Measurements from ENCODE around the gene C2CD2.

Gene C2CD2

DNA sequence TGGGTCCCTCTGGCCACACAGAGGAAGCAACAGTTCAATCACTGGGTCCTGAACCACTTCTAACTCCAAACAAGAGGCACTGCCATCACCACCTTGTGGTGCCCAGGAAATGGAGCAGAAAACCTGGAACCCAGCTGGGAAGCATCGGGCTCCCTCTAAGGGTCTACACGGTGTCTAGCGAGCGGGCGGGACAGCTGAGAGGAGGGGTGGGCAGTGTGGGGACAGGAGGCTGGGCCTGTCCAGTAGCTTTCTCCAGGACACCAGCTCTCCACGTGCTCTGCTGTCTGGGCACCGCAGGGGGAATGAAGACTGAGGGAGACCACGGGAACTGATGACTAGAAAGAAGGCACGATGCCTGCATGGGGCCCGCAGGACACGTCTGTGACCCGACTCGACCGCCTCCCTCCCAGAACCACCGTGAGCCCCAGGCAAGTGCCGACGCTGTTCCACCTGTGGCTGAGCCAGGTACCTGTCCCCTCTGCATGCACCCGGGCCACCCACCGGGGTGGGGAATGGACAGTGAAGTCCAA lies 69.3 kb downstream of the C2CD2 start:
- Mint-ChIP-seq H3K36me3 (ENCODE audit: low read depth) (peaks cover 20% of the 10 kb centered on the region), H3K9me3 (no peaks in the 10 kb centered on the region), H3K27ac (no peak overlapping the region), H3K4me3 (no peak overlapping the region), H3K4me1 (ENCODE audit: low read depth) (peaks cover 8% of the 10 kb centered on the region), H3K27me3 (peaks cover 4% of the 10 kb centered on the region)
- intact Hi-C loops (cut with micrococcal nuclease) = loop anchor here (10.0 kb wide), 1 partner anchor 60 kb away; no protein-coding TSS in a partner anchor

DNA sequence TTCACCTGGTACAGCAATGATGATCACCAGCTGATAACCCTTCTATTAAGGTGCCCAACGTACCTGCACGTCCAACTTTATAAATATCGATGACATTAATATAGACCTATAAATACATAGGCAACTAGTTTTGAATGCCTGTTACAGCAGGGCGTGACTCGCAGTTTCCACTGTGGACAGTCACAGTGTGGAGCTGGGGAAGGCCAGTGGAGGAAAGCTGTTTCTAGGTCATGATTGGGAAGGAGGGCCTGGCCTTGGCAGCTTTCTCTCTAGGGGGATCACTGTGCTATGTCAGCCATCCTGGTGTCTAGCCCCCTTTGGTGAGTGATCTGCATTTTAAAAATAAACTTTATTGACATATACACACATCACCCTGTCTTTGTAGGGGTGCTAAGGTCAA lies 70.2 kb downstream of the C2CD2 start:
- Mint-ChIP-seq H3K4me3 (no peak overlapping the region), H3K27ac (no peak overlapping the region), H3K9me3 (no peaks in the 10 kb centered on the region), H3K4me1 (ENCODE audit: low read depth) (peaks cover 8% of the 10 kb centered on the region), H3K27me3 (peaks cover 4% of the 10 kb centered on the region), H3K36me3 (ENCODE audit: low read depth) (peaks cover 10% of the 10 kb centered on the region)
- intact Hi-C loops (cut with micrococcal nuclease) = loop anchor here (10.0 kb wide), 1 partner anchor 61 kb away; no protein-coding TSS in a partner anchor

DNA sequence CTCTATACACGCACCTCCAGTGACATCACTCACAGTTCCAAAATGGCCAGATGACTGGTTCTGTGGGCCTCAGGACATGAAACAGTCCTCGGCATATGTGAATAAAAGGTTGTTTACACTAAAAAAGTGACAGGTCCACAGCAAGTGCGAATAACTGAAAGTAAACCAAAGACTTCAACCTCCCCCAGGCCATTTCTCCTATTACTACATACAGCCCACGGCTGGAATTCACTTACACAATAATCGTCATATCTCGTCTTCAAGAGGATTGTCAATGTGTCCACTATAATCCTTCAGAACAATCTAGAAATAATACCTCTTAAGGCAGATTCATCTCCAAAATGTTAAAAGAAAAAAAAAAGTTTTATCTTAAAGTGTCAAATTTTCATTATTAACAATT lies 72.8 kb downstream of the C2CD2 start:
- no peaks in the 10 kb centered on the region for H3K36me3 Mint-ChIP-seq (ENCODE audit: low read depth)
- no peak overlapping the region for H3K4me3 Mint-ChIP-seq
- no peaks in the 10 kb centered on the region for H3K9me3 Mint-ChIP-seq
- no peak overlapping the region for H3K27ac Mint-ChIP-seq
- intact Hi-C loops (cut with micrococcal nuclease) = loop anchor here (10.0 kb wide), 1 partner anchor 64 kb away; no protein-coding TSS in a partner anchor
- peaks cover 30% of the 10 kb centered on the region for H3K4me1 Mint-ChIP-seq (ENCODE audit: low read depth)
- peaks cover 4% of the 10 kb centered on the region for H3K27me3 Mint-ChIP-seq

DNA sequence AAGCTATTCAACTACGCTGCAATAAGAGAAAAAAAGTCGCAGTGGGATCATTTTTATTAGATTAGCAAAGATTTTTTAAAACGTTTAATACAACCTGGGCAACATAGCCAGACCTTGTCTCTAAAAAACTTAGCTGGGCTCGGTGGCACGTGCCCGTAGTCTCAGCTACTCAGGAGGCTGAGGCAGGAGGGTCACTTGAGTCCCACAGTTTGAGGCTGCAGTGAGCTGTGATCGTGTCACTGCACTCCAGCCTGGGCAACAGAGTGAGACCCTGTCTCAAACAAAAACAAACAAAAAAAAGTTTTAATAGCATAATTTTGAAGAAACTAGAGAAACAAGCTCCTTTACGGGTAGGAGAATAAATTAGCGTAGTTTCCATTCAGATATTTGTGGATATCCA lies 73.7 kb downstream of the C2CD2 start:
- no peak overlapping the region for H3K4me3 Mint-ChIP-seq
- H3K4me1 Mint-ChIP-seq (ENCODE audit: low read depth) = peaks cover 22% of the 10 kb centered on the region
- no peaks in the 10 kb centered on the region for H3K27me3 Mint-ChIP-seq
- H3K9me3 Mint-ChIP-seq = no peaks in the 10 kb centered on the region
- intact Hi-C loops (cut with micrococcal nuclease) = loop anchor here (10.0 kb wide), 1 partner anchor 65 kb away; no protein-coding TSS in a partner anchor
- H3K36me3 Mint-ChIP-seq (ENCODE audit: low read depth) = no peaks in the 10 kb centered on the region
- peak overlapping the region; percentile 91 for H3K27ac Mint-ChIP-seq

DNA sequence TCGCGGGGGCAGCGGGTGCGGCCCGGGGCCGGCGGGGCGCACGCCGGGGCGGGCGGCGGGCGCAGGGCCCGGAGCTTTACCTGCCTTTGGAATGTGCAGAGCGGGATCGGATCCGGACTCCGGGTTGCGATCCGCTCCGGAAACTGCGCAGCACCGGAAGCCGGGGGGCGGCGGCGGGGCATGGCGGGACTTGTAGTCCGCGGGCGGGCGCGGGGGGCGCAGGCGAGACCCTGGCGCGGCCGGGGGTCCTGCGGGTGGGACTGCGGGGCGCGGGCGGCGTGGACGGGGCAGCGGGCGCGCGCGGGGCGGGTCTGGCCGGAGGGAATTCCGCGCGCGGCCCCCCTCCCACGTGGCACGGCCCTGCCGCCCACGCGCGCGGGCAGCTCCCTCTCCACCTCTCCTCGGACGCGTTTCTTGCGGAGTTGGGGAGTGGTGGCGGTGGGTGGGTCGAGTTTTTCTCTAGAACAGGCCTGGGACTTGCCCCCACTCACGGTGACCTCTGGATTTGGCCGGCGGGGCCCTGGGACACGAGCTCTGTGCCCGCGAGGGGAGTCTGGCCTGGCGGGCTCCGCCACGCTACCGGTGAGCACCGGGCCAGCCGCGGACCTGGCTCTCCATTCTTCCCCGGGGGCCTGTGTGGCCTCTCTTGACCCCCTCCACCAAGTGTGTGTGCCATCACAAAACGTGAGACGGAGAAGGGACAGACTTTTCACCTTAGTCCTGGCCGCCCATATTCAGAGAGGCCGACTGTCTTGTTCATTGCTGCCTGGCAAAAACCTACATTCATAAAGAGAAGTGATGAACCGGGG lies 74.4 kb downstream of the C2CD2 start, which contains the start of gene PRDM15:
PRDM15 (minus strand) TSS at position 155 of the 809 bp plus-strand sequence. CDS start 18,981 bp downstream, outside the sequence.
- H3K9me3 Mint-ChIP-seq = no peaks in the 10 kb centered on the region
- no peaks in the 10 kb centered on the region for H3K27me3 Mint-ChIP-seq
- intact Hi-C loops (cut with micrococcal nuclease) = loop anchor here (5.0 kb wide), 1 partner anchor 238 kb away; no protein-coding TSS in a partner anchor

DNA sequence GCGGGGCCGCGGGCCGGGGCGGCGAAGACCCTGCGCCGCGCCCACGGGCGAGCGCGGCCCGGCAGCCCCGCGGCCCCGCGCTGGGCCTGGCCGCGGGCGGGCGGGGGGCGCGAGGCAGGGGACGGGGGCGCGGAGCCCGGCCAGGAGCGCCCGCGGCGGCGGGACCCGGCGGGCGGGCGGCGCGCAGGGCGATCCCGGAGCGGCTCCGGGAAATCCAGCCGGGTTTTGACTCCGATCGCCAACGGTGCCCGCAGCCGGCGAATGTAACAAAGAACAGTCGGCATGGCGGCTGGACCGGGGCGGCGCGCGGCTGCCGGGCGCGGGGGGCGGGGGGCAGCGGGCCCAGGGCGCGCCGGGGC lies 75.0 kb downstream of the C2CD2 start:
- Mint-ChIP-seq H3K27me3 (no peaks in the 10 kb centered on the region), H3K4me1 (ENCODE audit: low read depth) (peaks cover 22% of the 10 kb centered on the region), H3K9me3 (no peaks in the 10 kb centered on the region), H3K27ac (peak overlapping the region; percentile 91), H3K4me3 (peak overlapping the region; percentile 62), H3K36me3 (ENCODE audit: low read depth) (peaks cover 6% of the 10 kb centered on the region)
- intact Hi-C loops (cut with micrococcal nuclease) = loop anchor here (5.0 kb wide), 1 partner anchor 238 kb away; no protein-coding TSS in a partner anchor

More for the DNA sequence above, 74.4 kb downstream of the C2CD2 start, which contains the start of gene PRDM15:
- H3K4me1 Mint-ChIP-seq (ENCODE audit: low read depth) = peaks cover 22% of the 10 kb centered on the region
- peak within 1 kb of the TSS; percentile 82 for H3K4me3 Mint-ChIP-seq
- peak within 1 kb of the TSS; percentile 91 for H3K27ac Mint-ChIP-seq
- no peaks in the 10 kb centered on the region for H3K36me3 Mint-ChIP-seq (ENCODE audit: low read depth)

DNA sequence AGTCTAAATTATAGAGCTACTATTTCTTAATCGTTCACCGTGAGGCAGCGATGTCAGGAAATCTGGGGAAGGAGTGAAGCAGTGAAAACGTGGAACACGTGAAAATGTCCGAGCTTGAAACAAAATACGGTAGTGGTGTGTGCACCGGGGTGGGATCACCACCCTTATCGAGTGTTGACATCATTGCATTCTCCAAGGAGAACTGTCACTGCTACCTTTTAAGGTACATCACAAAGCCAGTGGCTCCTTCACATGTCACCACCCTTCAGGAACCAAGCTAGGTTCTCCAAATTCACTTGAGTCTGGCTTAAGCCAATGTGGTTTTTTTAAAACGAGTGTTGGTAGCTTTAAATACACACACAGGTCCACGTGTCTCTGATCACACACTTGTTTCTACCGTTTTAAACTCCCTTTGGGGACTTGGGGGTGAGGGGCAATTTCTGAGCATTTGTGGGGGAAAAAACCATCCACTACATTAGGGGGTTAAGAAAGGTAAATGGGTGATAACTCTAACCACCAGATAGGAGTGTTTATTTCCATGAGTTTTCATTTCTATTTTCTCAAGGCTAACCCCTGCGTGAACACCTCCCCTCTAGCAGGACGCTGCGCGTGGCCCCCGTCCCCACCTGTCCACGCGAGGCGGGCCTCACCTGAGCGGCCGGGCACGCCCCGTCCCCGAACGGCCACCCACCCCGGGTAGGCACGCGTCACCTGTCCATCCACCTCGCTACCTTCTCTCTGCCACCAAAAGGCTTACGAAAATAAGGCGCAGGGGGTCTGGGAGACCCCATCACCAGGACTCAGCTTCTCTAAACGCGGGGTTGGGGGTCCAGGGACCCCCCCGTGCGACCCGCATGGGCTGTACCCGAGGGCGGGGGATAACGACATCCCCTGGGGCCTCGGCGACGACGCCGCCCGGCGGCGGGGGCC lies 75.7 kb downstream of the C2CD2 start:
- H3K4me1 Mint-ChIP-seq (ENCODE audit: low read depth) = peaks cover 22% of the 10 kb centered on the region
- intact Hi-C loops (cut with micrococcal nuclease) = loop anchor here (5.0 kb wide), 1 partner anchor 239 kb away; no protein-coding TSS in a partner anchor
- H3K9me3 Mint-ChIP-seq = no peaks in the 10 kb centered on the region
- peak overlapping the region; percentile 73 for H3K4me3 Mint-ChIP-seq
- peak overlapping the region; percentile 60 for H3K27ac Mint-ChIP-seq
- no peaks in the 10 kb centered on the region for H3K27me3 Mint-ChIP-seq
- H3K36me3 Mint-ChIP-seq (ENCODE audit: low read depth) = peaks cover 12% of the 10 kb centered on the region

DNA sequence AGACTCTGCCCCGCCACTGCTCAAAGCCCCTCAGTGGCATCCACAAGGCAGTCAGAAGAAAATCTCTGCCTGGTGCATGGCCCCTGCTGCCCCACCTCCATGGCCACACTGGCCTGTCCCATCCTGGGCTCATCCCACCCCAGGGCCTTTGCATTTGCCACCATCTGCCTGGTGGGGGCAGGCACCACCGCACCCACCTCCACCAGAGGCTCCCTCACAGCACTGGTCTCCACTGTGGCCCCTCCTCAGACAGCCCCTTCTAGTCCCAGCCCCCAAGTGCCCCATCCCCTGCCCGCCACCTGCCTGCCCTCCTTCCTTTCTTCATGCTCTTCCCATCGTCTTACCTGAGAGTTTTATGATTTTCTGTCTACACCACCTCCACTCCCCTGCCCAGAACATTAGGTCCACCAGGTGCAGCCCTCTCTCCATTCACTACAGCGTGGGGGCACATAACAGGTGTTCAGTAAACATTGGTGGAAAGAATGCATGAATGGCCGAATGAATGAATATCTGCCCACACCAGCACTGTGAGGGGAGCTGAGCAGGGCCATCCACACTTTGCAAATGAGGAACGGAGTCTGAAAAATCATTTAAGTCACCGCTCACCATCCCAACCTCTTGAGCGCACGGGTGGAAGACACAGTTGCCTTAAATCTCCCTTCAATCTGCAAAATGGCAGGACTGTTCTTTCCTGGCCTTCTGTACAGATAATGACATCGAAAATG lies 76.7 kb downstream of the C2CD2 start:
- intact Hi-C loops (cut with micrococcal nuclease) = loop anchor here (5.0 kb wide), 1 partner anchor 240 kb away; no protein-coding TSS in a partner anchor
- no peaks in the 10 kb centered on the region for H3K27me3 Mint-ChIP-seq
- no peak overlapping the region for H3K4me3 Mint-ChIP-seq
- H3K27ac Mint-ChIP-seq = no peak overlapping the region
- no peaks in the 10 kb centered on the region for H3K9me3 Mint-ChIP-seq
- H3K4me1 Mint-ChIP-seq (ENCODE audit: low read depth) = peaks cover 22% of the 10 kb centered on the region
- H3K36me3 Mint-ChIP-seq (ENCODE audit: low read depth) = peaks cover 15% of the 10 kb centered on the region

DNA sequence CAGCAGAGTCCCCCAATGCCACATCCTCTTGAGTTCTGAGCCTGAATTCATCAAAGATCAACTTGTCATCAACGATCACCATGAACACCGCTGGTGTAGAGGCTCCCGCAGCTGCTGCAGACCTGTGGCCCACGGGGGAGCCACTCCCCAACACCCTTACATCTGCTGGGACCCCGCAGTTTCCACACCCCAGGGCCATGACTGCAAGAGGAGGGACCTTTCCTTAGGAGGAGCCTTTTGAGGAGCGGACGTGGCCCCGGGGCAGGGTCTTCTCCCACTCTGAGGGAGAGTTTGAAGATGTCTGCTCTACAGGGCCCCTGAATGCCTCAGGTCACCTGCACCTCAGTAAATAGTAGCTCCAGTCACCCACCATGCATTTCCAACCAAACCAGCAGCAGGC lies 77.4 kb downstream of the C2CD2 start:
- no peaks in the 10 kb centered on the region for H3K27me3 Mint-ChIP-seq
- H3K36me3 Mint-ChIP-seq (ENCODE audit: low read depth) = peaks cover 15% of the 10 kb centered on the region
- H3K4me3 Mint-ChIP-seq = no peak overlapping the region
- no peaks in the 10 kb centered on the region for H3K9me3 Mint-ChIP-seq
- no peak overlapping the region for H3K27ac Mint-ChIP-seq
- intact Hi-C loops (cut with micrococcal nuclease) = loop anchor here (5.0 kb wide), 1 partner anchor 241 kb away; no protein-coding TSS in a partner anchor
- peaks cover 22% of the 10 kb centered on the region for H3K4me1 Mint-ChIP-seq (ENCODE audit: low read depth)

DNA sequence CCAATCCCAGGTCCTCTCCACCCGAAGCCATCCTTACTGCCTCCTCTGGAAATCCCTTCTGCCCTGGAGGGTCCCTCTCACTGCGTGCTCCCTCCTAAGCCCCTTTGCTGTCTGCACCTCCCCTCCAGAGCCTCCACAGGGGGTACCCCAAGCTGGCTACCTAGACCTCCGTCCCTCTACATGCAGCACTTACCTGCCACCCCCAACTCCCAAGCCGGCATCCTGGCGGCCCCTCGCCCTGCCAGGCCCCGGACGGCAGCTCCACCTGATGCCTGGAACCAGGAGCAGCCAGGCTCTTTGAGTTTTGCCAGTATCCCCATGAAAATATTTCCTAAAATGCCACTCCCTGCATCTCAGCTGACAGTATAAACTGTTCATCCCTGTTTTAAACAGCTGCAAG lies 78.7 kb downstream of the C2CD2 start:
- Mint-ChIP-seq H3K36me3 (ENCODE audit: low read depth) (peaks cover 15% of the 10 kb centered on the region), H3K9me3 (no peaks in the 10 kb centered on the region), H3K4me3 (no peak overlapping the region), H3K27me3 (no peaks in the 10 kb centered on the region), H3K27ac (no peak overlapping the region), H3K4me1 (ENCODE audit: low read depth) (peaks cover 22% of the 10 kb centered on the region)
- intact Hi-C loops (cut with micrococcal nuclease) = loop anchor here (5.0 kb wide), 1 partner anchor 242 kb away; no protein-coding TSS in a partner anchor

DNA sequence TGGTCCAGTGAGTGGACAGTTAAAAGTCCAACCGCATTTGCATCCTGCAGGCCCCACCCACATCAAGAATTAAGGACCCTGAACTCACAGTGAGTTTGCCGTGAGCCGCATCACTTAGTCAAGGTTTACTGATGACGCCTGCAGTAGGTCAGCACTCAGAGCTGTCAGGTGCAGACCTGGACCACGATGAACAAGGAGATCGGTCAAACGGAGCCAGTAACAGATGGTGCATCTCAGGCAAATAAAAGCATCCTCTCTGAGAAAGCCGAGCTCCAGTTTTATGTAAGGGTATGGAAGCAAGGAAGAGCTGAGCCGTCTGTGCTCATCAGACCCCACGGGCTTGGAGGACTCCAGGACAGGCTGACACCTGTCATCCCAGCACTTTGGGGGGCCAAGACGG lies 79.2 kb downstream of the C2CD2 start:
- intact Hi-C loops (cut with micrococcal nuclease) = loop anchor here (5.0 kb wide), 1 partner anchor 243 kb away; no protein-coding TSS in a partner anchor

DNA sequence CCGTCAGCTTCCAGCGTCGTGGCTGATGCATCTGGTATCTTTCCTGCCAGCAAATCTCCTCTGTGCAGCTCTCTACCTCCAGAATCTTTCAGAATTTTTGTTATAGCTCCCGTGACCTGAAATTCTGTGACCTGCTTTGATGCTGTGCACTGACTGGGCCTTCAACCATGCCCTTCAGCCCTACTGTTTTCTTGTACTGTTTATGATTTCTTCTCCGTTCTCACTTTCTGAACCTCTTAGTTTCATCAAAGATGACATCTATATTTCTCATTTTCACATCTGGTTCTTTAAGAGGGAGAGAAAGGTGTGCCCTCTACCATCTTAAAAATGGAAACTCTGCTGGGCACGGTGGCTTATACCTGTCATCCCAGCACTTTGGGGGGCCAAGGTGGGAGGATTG lies 80.4 kb downstream of the C2CD2 start:
- no peak overlapping the region for H3K4me3 Mint-ChIP-seq

More for the DNA sequence above, 79.2 kb downstream of the C2CD2 start:
- Mint-ChIP-seq H3K27me3 (no peaks in the 10 kb centered on the region), H3K4me1 (ENCODE audit: low read depth) (peaks cover 22% of the 10 kb centered on the region), H3K27ac (no peak overlapping the region), H3K36me3 (ENCODE audit: low read depth) (peaks cover 15% of the 10 kb centered on the region), H3K9me3 (no peaks in the 10 kb centered on the region), H3K4me3 (no peak overlapping the region)

DNA sequence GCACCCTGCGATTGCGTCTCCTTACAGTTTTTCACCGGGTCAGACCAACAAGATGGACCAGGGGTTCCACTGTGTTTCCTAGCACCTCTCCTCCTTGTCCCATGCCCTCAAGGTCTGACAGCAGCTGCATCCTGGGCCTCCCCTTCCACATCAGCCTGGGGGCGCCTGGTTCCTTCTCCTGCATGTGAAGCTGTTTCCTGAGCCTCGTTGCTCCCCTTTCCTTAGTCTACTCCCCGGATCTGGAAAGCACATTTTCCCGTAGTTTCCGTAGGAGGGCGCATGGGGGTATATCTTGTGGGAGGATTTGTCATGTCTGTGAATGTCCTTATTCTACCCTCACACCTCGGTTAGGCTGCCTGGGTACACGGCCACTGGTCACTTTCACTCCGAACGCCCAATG lies 80.8 kb downstream of the C2CD2 start:
- peaks cover 19% of the 10 kb centered on the region for H3K4me1 Mint-ChIP-seq (ENCODE audit: low read depth)
- no peaks in the 10 kb centered on the region for H3K9me3 Mint-ChIP-seq
- no peak overlapping the region for H3K27ac Mint-ChIP-seq
- no peaks in the 10 kb centered on the region for H3K27me3 Mint-ChIP-seq
- intact Hi-C loops (cut with micrococcal nuclease) = no loop called here
- no peak overlapping the region for H3K4me3 Mint-ChIP-seq
- H3K36me3 Mint-ChIP-seq (ENCODE audit: low read depth) = peaks cover 15% of the 10 kb centered on the region

More for the DNA sequence above, 80.4 kb downstream of the C2CD2 start:
- no peak overlapping the region for H3K27ac Mint-ChIP-seq
- intact Hi-C loops (cut with micrococcal nuclease) = no loop called here
- no peaks in the 10 kb centered on the region for H3K27me3 Mint-ChIP-seq
- H3K9me3 Mint-ChIP-seq = no peaks in the 10 kb centered on the region
- H3K4me1 Mint-ChIP-seq (ENCODE audit: low read depth) = peaks cover 22% of the 10 kb centered on the region
- H3K36me3 Mint-ChIP-seq (ENCODE audit: low read depth) = peaks cover 15% of the 10 kb centered on the region
